CD8-positive, alpha-beta memory T cell (primary cell): ENCODE data around the gene TFF3. TPM values are rescaled to one million over a fixed set of nuclear protein-coding genes. Genes with fewer than 3 reads are reported as not detected.

Experiments
- CTCF ChIA-PET: fragments of 350-600 bp; sonication (Branson Sonifier 250); formaldehyde crosslinking; loops from one replicate; lab custom pipeline; 2021; ENCODE audit warnings: antibody characterized with exemption; lab: Charles Lee
- POLR2A ChIA-PET: fragments of 350-600 bp; sonication (Branson Sonifier 250); formaldehyde crosslinking; loops from one replicate; lab custom pipeline; 2021; ENCODE audit warnings: antibody characterized with exemption; lab: Charles Lee
- DNase-seq, 5 donors: peaks; one replicate each; pipeline versions ENCODE4 v3.0.0 to v3.0.0-alpha.2; 2020 to 2022; ENCODE audit warnings: mixed read lengths in 1 of 5
- H3K27ac ChIP-seq: one replicate; pipeline ENCODE4 v1.7.0; 2013; ENCODE audit warnings: low read depth, mild to moderate bottlenecking, low read length, moderate library complexity
- H3K27me3 ChIP-seq: 2 replicates; pipeline ENCODE4 v1.7.0; 2013; ENCODE audit warnings: low read length, mild to moderate bottlenecking; ENCODE audit not compliant: insufficient read depth, poor library complexity, severe bottlenecking
- H3K36me3 ChIP-seq: 2 replicates; pipeline ENCODE4 v1.7.0; 2013; ENCODE audit warnings: mild to moderate bottlenecking, low read length, moderate library complexity; ENCODE audit not compliant: insufficient read depth
- H3K4me1 ChIP-seq: 2 replicates; pipeline ENCODE4 v1.7.0; 2013; ENCODE audit warnings: mild to moderate bottlenecking, low read length, moderate library complexity; ENCODE audit not compliant: insufficient read depth
- H3K4me3 ChIP-seq: 2 replicates; pipeline ENCODE4 v1.7.0; 2013; ENCODE audit warnings: mild to moderate bottlenecking, low read length
- H3K9me3 ChIP-seq: 2 replicates; pipeline ENCODE4 v1.7.0; 2013; ENCODE audit warnings: mild to moderate bottlenecking, low read length
- H3K27ac Mint-ChIP-seq, 8 donors: one replicate each; pipeline ENCODE4 v1.8.0; 2020 to 2021; ENCODE audit warnings: mixed read lengths in 8 of 8, mild to moderate bottlenecking in 6 of 8, inconsistent platforms in 3 of 8, moderate library complexity in 3 of 8
- H3K27me3 Mint-ChIP-seq, 2 donors: one replicate each; pipeline ENCODE4 v1.8.0; 2020 to 2021; ENCODE audit warnings: mixed read lengths in 2 of 2, mild to moderate bottlenecking in 1 of 2, moderate library complexity in 1 of 2
- H3K36me3 Mint-ChIP-seq, 3 donors: one replicate each; pipeline ENCODE4 v1.8.0; 2020 to 2021; ENCODE audit warnings: mixed read lengths in 3 of 3, inconsistent platforms in 1 of 3, mild to moderate bottlenecking in 1 of 3
- H3K4me1 Mint-ChIP-seq, 3 donors: one replicate each; pipeline ENCODE4 v1.8.0; 2020 to 2021; ENCODE audit warnings: mixed read lengths in 3 of 3, inconsistent platforms in 1 of 3, mild to moderate bottlenecking in 1 of 3
- H3K4me3 Mint-ChIP-seq, 7 donors: one replicate each; pipeline ENCODE4 v1.8.0; 2020 to 2021; ENCODE audit warnings: mixed read lengths in 7 of 7, mild to moderate bottlenecking in 6 of 7, moderate library complexity in 4 of 7, inconsistent platforms in 2 of 7
- H3K9me3 Mint-ChIP-seq, 5 donors: one replicate each; pipeline ENCODE4 v1.8.0; 2020 to 2022; ENCODE audit warnings: mixed read lengths in 5 of 5, mild to moderate bottlenecking in 3 of 5, moderate library complexity in 2 of 5, inconsistent platforms in 1 of 5
- polyA plus RNA-seq: library from polyadenylated mRNA; unstranded; fragments of 300-500 nt; fragmentation: Illumina TruSeq; gene quantifications from one replicate; pipeline ENCODE4 v1.2.3, GENCODE V29; 2021
- total RNA-seq, 2 experiments: library from RNA; stranded (reverse); gene quantifications; one replicate each; pipeline ENCODE4 v1.2.3, GENCODE V29; 2021

TFF3 gene
- total and polyA plus RNA-seq, 3 experiments from 2014 or later = not detected

DNA sequence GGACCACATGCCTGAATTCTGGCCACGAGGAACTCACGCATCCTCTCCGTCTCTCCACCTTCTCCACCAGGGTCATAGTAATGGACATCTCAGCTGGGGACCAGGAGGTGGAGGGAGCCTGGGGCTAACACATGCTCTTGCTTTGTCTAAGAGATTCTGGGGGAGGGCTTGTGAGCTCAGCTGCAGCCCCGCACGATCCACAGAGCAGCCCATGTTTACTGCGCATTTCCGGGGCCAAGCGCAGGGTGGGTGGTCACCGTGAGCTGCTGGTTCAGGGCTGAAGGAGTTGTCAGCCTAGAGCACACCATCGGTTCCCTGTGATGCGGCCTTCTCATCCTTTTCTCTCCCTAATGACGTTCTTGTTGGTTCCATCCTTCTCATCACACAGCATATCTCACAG is 43.1 kb upstream of the TFF3 start:
- POLR2A ChIA-PET = no interaction called here
- Histone ChIP-seq H3K9me3 (no peaks in the 10 kb centered on the region), H3K4me3 (no peak overlapping the region), H3K36me3 (no peaks in the 10 kb centered on the region), H3K27me3 (no peaks in the 10 kb centered on the region), H3K27ac (no peak overlapping the region), H3K4me1 (peaks cover 4% of the 10 kb centered on the region)
- H3K27ac Mint-ChIP-seq = no peak overlapping the region
- CTCF ChIA-PET = no interaction called here
- no peak overlapping the region for H3K4me3 Mint-ChIP-seq
- H3K27me3 Mint-ChIP-seq = peaks cover 7 to 32% of the 10 kb centered on the region in 2 donors
- H3K36me3 Mint-ChIP-seq = peaks cover 0 to 18% (median 0%) of the 10 kb centered on the region in 3 donors
- H3K9me3 Mint-ChIP-seq = peaks cover 16 to 23% (median 22%) of the 10 kb centered on the region in 5 donors
- DNase-seq = no peak
- H3K4me1 Mint-ChIP-seq = peaks cover 2 to 5% (median 3%) of the 10 kb centered on the region in 3 donors

DNA sequence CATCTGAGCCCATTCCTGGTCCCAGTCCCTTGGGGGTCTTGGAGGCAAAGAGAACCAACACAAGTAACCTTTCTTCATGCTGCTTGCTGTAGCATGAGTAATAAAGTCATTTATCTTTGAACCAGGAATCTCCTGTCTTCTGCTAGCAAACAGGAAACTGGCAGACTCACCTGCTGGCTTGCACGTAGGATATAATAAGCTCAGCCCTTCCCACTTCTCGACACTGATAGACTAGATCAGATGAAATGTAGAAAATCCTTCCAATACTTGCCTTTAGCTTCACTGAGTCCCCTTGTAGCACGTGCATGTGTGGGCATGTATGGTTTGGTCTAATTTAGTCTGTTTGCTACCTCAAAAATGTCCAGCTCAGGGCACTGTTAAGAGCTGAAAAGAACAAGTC is 42.1 kb upstream of the TFF3 start:
- CTCF ChIA-PET = no interaction called here

DNA sequence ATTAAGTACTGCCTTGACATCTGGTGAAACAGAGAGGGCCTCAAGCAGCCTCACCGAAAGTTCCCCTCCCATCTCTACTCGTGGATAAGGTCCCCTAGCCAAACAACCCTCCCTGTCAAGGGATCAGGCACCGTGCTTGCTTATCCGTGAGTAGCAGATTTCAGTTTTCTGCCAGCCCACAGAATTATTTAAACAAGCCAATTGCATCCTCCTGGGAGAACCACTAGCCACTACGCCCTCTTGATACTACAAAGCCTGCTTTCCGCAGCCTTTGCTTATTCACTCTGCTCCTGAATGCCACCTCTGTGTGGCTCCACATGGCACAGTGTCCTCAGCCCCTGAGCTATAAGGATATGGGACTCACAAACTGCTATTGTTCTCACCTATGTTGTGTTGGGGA is 41.4 kb upstream of the TFF3 start:
- DNase-seq = no peak
- Histone ChIP-seq H3K27ac (no peak overlapping the region), H3K9me3 (no peaks in the 10 kb centered on the region), H3K36me3 (no peaks in the 10 kb centered on the region), H3K4me1 (no peaks in the 10 kb centered on the region), H3K4me3 (no peak overlapping the region), H3K27me3 (no peaks in the 10 kb centered on the region)
- Mint-ChIP-seq H3K27me3 (peaks cover 7 to 25% of the 10 kb centered on the region in 2 donors), H3K9me3 (peaks cover 16 to 24% (median 22%) of the 10 kb centered on the region in 5 donors), H3K4me1 (no peaks in the 10 kb centered on the region), H3K27ac (no peak overlapping the region), H3K36me3 (peaks cover 0 to 20% (median 0%) of the 10 kb centered on the region in 3 donors), H3K4me3 (no peak overlapping the region)
- CTCF ChIA-PET = no interaction called here
- POLR2A ChIA-PET = no interaction called here

More for the DNA sequence above, 42.1 kb upstream of the TFF3 start:
- no peaks in the 10 kb centered on the region for H3K4me1 Mint-ChIP-seq
- no peaks in the 10 kb centered on the region for H3K27me3 ChIP-seq
- POLR2A ChIA-PET = no interaction called here
- no peak overlapping the region for H3K27ac ChIP-seq
- H3K27ac Mint-ChIP-seq = no peak overlapping the region
- H3K9me3 Mint-ChIP-seq = peaks cover 16 to 24% (median 22%) of the 10 kb centered on the region in 5 donors
- H3K27me3 Mint-ChIP-seq = peaks cover 7 to 31% of the 10 kb centered on the region in 2 donors
- H3K9me3 ChIP-seq = no peaks in the 10 kb centered on the region
- no peak overlapping the region for H3K4me3 Mint-ChIP-seq
- H3K36me3 Mint-ChIP-seq = peaks cover 0 to 20% (median 0%) of the 10 kb centered on the region in 3 donors
- H3K4me1 ChIP-seq = no peaks in the 10 kb centered on the region
- H3K4me3 ChIP-seq = no peak overlapping the region
- DNase-seq = no peak
- no peaks in the 10 kb centered on the region for H3K36me3 ChIP-seq

- DNase-seq = no peak
- Histone ChIP-seq H3K9me3 (no peaks in the 10 kb centered on the region), H3K27me3 (no peaks in the 10 kb centered on the region), H3K4me1 (no peaks in the 10 kb centered on the region), H3K27ac (no peak overlapping the region), H3K36me3 (no peaks in the 10 kb centered on the region), H3K4me3 (no peak overlapping the region)
- ChIA-PET CTCF (no interaction called here), POLR2A (no interaction called here)
- Mint-ChIP-seq H3K27ac (no peak overlapping the region), H3K9me3 (peaks cover 16 to 24% (median 22%) of the 10 kb centered on the region in 5 donors), H3K4me3 (no peak overlapping the region), H3K36me3 (peaks cover 0 to 20% (median 0%) of the 10 kb centered on the region in 3 donors), H3K4me1 (no peaks in the 10 kb centered on the region), H3K27me3 (peaks cover 7 to 24% of the 10 kb centered on the region in 2 donors)
These were observed 40.8 kb upstream of the TFF3 start for GRCh38 chr21:42356046-42356445.

GRCh38 chr21:42353623-42354022 is 38.4 kb upstream of the TFF3 start:
- no peak overlapping the region for H3K27ac ChIP-seq
- H3K27me3 ChIP-seq = no peaks in the 10 kb centered on the region
- no peaks in the 10 kb centered on the region for H3K36me3 ChIP-seq
- no peak overlapping the region for H3K4me3 ChIP-seq
- Mint-ChIP-seq H3K27ac (no peak overlapping the region), H3K36me3 (peaks cover 0 to 20% (median 0%) of the 10 kb centered on the region in 3 donors), H3K9me3 (peaks cover 16 to 24% (median 22%) of the 10 kb centered on the region in 5 donors), H3K4me1 (no peaks in the 10 kb centered on the region), H3K27me3 (peaks cover 7 to 23% of the 10 kb centered on the region in 2 donors), H3K4me3 (no peak overlapping the region)
- DNase-seq = no peak
- ChIA-PET CTCF (no interaction called here), POLR2A (no interaction called here)
- no peaks in the 10 kb centered on the region for H3K4me1 ChIP-seq
- H3K9me3 ChIP-seq = no peaks in the 10 kb centered on the region

GRCh38 chr21:42352441-42353095 is 37.4 kb upstream of the TFF3 start:
- Mint-ChIP-seq H3K4me1 (no peaks in the 10 kb centered on the region), H3K4me3 (no peak overlapping the region), H3K27ac (no peak overlapping the region), H3K27me3 (peaks cover 5 to 21% of the 10 kb centered on the region in 2 donors), H3K9me3 (peaks cover 16 to 24% (median 22%) of the 10 kb centered on the region in 5 donors), H3K36me3 (peaks cover 0 to 20% (median 0%) of the 10 kb centered on the region in 3 donors)
- Histone ChIP-seq H3K27ac (no peak overlapping the region), H3K27me3 (no peaks in the 10 kb centered on the region), H3K4me3 (no peak overlapping the region), H3K4me1 (no peaks in the 10 kb centered on the region), H3K36me3 (no peaks in the 10 kb centered on the region), H3K9me3 (no peaks in the 10 kb centered on the region)
- no peak for DNase-seq
- ChIA-PET POLR2A (no interaction called here), CTCF (no interaction called here)

DNA sequence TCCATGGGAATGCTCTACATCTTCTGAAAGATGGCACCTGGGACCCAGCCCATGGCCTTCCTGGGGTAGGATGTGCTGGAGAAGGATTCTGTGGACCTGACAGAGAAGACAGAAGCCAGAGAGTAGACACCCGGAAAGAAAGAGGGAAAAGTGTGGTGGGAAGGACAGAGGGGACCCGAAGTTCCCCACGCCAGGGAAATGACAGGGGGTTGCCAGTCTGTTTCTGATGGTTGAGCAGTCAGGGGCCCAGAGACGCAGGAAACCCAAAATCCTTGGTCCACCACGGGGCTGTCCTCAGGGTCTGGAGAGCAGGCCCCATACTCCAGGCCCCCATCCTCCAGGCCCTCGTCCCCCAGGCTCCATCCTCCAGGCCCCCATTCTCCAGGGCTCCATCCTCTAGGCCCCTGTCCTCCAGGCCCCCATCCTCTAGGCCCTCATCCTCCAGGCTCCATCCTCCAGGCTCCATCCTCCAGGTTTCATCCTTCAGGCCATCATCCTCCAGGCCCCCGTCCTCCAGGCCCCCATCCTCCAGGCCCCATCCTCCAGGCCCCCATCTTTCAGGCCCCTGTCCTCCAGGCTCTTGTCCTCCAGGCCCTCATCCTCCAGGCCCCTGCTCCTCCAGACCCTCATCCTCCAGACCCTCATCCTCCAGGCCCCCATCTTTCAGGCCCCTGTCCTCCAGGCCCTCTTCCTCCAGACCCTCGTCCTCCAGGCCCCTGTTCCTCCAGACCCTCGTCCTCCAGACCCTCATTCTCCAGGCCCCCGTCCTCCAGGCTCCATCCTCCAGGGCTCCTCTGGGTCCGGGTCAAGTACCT is 36.6 kb upstream of the TFF3 start:
- Mint-ChIP-seq H3K4me3 (no peak overlapping the region), H3K27ac (no peak overlapping the region), H3K27me3 (peaks cover 3 to 14% of the 10 kb centered on the region in 2 donors), H3K36me3 (peaks cover 0 to 20% (median 0%) of the 10 kb centered on the region in 3 donors), H3K9me3 (peaks cover 16 to 24% (median 19%) of the 10 kb centered on the region in 5 donors), H3K4me1 (no peaks in the 10 kb centered on the region)
- CTCF ChIA-PET = no interaction called here
- H3K9me3 ChIP-seq = no peaks in the 10 kb centered on the region
- no peaks in the 10 kb centered on the region for H3K27me3 ChIP-seq
- no peak for DNase-seq
- H3K4me1 ChIP-seq = no peaks in the 10 kb centered on the region
- no peak overlapping the region for H3K4me3 ChIP-seq
- no peak overlapping the region for H3K27ac ChIP-seq
- no peaks in the 10 kb centered on the region for H3K36me3 ChIP-seq
- POLR2A ChIA-PET = no interaction called here

GRCh38 chr21:42350927-42351426 is 35.8 kb upstream of the TFF3 start, which contains the start of gene TFF2:
Gene TFF2, minus strand, starts transcription at chr21:42350994. Its CDS starts 37 bp downstream, at chr21:42350957.
- Histone ChIP-seq H3K9me3 (no peaks in the 10 kb centered on the region), H3K27me3 (no peaks in the 10 kb centered on the region), H3K27ac (no peak within 1 kb of the TSS), H3K4me1 (no peaks in the 10 kb centered on the region), H3K4me3 (no peak within 1 kb of the TSS), H3K36me3 (no peaks in the 10 kb centered on the region)
- H3K36me3 Mint-ChIP-seq = peaks cover 0 to 20% (median 0%) of the 10 kb centered on the region in 3 donors
- peaks cover 14 to 24% (median 16%) of the 10 kb centered on the region in 5 donors for H3K9me3 Mint-ChIP-seq
- ChIA-PET POLR2A (no interaction called here), CTCF (no interaction called here)
- H3K27me3 Mint-ChIP-seq = peaks cover 3 to 10% of the 10 kb centered on the region in 2 donors
- no peak within 1 kb of the TSS for H3K4me3 Mint-ChIP-seq
- no peak for DNase-seq
- no peaks in the 10 kb centered on the region for H3K4me1 Mint-ChIP-seq
- peak within 1 kb of the TSS in 1 of 8 donors; percentile 43 for H3K27ac Mint-ChIP-seq
